Right renal pelvis (tissue), 4 donors: ENCODE data around the gene FIBIN. TPM values are rescaled to one million over a fixed set of nuclear protein-coding genes. Genes with fewer than 3 reads are reported as not detected.
A peak's percentile ranks its signal among the peaks of the same experiment; 100 is the strongest.
"Not testable (repeated sequence)": the region's sequence is repeated elsewhere in the genome, so short reads cannot be mapped to it uniquely, and the experiment has no call there.

Source experiments
- DNase-seq, 4 donors: peaks; one replicate each; pipeline ENCODE4 v3.0.0-alpha.2; 2013; ENCODE audit warnings: low read depth in 4 of 4, low spot score in 3 of 4, missing footprints in 1 of 4
- polyA plus RNA-seq, 4 donors: library from polyadenylated mRNA; unstranded; fragments of 120-200 nt; gene quantifications; one replicate each; pipeline ENCODE4 v1.2.1, GENCODE V29; 2013; ENCODE audit not compliant: insufficient read length in 4 of 4

The FIBIN gene
- polyA plus RNA-seq = 10 to 100 TPM; 18.7 to 28.1 (median 24.3) TPM

- peak in 3 of 4 donors; percentile 28 to 55 (median 51) for DNase-seq
These were observed at the start of gene FIBIN for GRCh38 chr11:26993965-26994457. TSS of gene FIBIN (plus strand) at chr11:26994112. CDS start at chr11:26994527, 415 bp downstream.

- DNase-seq = no peak
These were observed 48.8 kb upstream of the FIBIN start for GRCh38 chr11:26944866-26945664.

GRCh38 chr11:26946257-26946716, 47.6 kb upstream of the FIBIN start:
- DNase-seq = no peak

DNA sequence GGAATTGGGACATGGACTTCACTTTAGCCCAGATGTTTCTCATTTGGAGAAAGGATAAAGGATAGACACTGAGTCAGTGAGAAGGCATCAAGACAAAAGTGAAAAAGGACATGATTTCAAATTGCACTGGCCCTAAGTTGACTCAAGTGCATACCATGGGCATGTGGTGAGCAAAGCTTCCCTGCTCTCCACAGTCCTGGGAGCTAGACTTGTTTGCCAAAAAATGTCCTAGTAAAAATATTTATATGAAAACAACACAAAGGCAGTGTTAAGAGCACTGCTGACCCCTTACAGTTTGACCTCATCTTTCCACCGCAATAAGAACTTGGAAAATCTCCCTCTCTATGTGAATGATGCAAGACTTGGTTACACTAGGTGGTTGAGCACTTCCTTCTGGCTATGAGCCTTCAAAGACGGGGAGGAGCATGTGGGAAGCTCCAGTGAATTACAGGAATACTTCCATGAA, 46.5 kb upstream of the FIBIN start:
- peak in 1 of 4 donors; percentile 18 for DNase-seq

- DNase-seq = no peak
These were observed 45.8 kb upstream of the FIBIN start for GRCh38 chr11:26947904-26948639.

DNA sequence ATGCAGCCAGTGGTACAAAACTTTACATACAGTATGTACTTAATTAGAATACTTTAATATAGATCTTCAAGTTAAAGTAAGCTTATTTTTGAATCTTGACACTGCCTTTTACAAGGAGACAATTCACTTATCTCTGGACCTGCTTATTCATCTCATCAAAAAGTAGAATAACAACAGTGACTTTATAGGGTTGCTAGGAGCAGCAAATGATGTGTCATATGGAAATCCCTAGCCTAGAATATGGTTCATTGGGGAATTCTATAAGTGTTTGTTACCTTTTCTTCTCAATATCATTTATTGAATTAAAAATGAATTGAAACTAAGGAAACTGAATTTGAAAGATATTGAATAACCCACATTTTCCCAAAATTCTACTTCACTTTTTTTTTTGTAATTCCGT, 45.0 kb upstream of the FIBIN start:
- no peak for DNase-seq

DNA sequence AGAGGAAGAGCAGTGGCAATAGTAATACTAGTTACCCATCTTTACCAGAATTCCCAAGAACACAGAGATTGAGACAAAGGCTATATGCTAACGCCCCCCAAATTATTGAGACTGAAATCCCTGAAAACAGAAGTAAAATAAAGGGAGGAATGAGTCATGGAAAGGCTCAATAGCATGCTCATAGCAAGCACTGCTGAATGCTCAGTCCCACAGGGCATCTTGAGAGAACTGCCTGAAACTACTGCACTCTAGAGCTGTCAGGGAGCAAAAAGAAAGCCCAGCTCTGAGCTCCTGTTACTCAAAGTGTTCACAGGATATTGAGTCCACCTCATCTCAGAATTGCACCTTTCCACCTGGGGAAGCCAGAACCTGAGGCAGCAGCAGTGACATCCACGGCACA, 44.1 kb upstream of the FIBIN start:
- no peak for DNase-seq

- DNase-seq = no peak
These were observed 43.6 kb upstream of the FIBIN start for GRCh38 chr11:26950260-26950719.

- DNase-seq = no peak
These were observed 42.0 kb upstream of the FIBIN start for GRCh38 chr11:26951809-26952515.

DNA sequence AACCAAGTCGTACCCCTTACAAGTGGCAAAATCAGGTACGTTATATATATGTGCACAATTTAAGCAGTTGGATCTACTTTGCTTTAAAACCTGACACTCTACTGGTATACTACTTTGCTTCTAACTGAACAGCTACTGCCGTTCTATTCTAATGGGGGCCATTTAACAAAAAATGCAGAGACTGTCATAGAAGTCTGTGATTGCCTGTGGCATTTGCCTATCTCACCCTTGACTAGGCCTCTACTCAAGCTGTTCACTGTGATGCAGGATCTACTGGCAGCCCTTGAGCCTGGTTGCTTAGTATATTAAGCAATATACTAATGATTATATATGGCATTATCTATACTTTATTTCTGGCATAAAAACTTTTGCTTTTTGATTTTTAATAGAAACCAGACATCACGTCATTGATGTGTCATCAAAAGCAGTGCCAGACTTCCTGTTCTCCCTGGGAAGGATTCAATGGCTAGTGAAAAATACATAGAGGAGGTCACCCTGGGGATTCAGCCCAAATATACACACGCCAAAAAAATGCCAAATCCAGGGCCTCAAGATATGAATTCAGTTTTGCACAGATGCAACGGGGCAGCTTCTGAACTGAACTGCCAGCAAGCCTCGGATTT, 40.0 kb upstream of the FIBIN start:
- DNase-seq = no peak

DNA sequence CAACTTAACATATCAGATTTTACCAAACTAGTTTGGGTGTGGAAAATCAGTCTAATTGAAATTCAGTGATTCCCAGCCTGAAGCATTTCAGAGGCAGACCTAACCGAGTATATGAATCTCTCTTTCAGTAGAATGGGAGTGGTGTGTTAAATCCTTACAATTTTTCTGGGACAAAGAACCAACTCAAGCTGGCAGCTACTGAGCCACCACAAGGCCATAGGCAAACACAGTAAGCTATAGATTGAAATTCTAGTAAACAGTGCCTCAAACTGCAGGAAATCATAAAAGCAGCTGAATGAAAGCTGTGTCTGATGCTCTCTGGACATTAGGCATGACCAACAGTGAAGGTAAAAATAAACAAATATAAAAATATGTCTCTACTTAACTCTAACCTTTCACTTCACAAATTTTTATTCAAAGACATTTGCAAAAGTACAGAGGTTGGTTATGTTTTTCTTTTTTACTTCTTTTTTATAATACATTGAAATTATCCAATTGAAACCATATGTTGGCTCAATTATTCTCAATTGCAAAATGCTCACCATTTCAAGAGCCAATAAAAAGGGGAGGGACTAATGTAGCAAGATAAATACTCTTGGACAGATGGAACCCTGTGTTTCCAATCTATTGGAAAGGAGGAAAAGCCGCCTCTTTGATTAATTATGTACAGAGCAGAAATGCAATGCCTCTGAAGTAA, 35.8 kb upstream of the FIBIN start:
- DNase-seq = no peak

- no peak for DNase-seq
These were observed 35.2 kb upstream of the FIBIN start for GRCh38 chr11:26958702-26959049.

GRCh38 chr11:26960281-26960680, 33.6 kb upstream of the FIBIN start:
- no peak for DNase-seq

DNA sequence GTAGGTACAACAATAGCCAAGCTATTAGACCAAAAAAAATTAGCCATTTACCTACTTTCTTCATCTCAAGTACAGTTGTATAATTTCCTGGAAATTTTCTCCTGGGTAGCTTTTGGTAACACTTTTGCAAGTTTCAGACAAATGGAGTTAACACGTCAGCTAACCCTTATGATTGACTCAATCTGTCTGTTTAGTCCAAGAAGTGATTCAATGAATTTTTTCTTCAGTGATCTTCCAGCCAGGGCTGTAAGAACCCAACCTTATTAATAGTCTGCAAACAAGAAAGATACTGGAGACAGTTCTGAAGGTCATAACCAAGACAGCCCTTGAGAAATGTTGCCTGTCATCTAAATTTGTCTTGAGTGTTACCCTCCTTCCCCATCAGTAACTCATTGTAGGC, 30.1 kb upstream of the FIBIN start:
- no peak for DNase-seq

GRCh38 chr11:26964339-26964738, 29.6 kb upstream of the FIBIN start:
- DNase-seq = peak in 2 of 4 donors; percentile 27 to 33

DNA sequence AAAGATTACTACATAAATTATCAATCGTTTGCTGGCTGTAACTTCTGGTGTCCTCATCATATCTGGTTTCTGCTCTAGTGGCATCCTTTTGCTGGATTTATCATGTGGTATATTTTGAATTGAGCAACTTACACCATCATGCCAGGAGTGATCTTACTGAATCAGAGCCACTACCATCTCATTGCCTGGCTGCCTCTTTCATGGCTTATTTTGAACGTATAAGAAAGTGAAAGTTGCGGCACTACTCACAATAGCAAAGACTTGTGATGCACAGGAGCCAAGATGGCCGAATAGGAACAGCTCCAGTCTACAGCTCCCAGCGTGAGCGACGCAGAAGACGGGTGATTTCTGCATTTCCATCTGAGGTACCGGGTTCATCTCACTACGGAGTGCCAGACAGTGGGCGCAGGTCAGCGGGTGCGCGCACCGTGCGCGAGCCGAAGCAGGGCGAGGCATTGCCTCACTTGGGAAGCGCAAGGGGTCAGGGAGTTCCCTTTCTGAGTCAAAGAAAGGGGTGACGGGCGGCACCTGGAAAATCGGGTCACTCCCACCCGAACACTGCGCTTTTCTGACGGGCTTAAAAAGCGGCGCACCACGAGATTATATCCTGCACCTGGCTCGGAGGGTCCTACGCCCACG, 28.9 kb upstream of the FIBIN start:
- DNase-seq = not testable (repeated sequence)

DNA sequence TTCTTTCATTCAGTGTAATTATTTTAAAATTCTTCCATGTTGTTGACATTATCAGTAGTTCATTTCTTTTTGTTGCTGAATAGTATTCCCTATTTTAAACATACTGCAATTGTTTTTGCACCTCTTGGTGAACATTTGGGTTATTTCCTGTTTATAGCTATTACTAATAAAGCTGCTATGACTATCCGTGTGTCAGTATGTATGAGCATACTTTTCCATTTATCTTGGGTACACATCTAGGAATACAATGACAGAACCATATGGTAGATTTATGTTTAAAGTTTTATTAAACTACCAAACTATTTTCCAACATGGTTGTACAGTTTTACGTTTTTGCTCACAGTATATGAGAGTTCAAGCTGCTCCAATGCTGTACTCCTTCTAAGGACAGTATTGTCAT, 22.0 kb upstream of the FIBIN start:
- no peak for DNase-seq

GRCh38 chr11:26974069-26974783, 19.7 kb upstream of the FIBIN start:
- no peak for DNase-seq

DNA sequence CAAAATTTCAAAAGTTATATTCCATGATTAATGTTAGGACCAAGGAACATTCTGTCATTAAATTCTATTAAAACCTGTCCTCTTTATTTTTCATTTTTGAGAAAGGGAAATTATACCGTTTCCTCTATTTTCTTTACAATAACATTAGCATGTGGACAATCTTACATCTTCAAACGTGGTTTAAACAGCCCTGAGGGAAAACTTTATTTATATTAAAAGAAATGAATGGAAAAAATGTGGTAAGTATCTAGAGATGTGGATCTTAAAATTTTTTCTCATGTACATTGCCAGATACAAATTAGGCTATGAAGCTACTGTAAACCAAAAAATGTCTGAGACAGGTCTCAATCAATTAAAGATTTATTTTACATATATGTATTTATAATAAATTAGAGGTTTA, 18.9 kb upstream of the FIBIN start:
- DNase-seq = no peak
